GM21423 (cell line): ENCODE measurements around the gene FAM120A.

Experiments used
- ATAC-seq: cut with Tn5 transposase; IDR thresholded peaks from one replicate; pipeline ENCODE4 v1.9.1; 2021; ENCODE audit warnings: mild to moderate bottlenecking, moderate library complexity; ENCODE audit not compliant: unreplicated experiment

FAM120A gene

GRCh38 chr9:93440896-93441580 lies 10.4 kb upstream of the FAM120A start:
- no peak for ATAC-seq

- ATAC-seq: no peak
Observed at GRCh38 chr9:93446073-93446472, 5.4 kb upstream of the FAM120A start.

- ATAC-seq: no peak
Observed at GRCh38 chr9:93447655-93448054, 3.8 kb upstream of the FAM120A start.

GRCh38 chr9:93451849-93452709 lies 594 bp downstream of the FAM120A start:
- ATAC-seq: no peak

- no peak for ATAC-seq
Observed at GRCh38 chr9:93452710-93453046, 1.2 kb downstream of the FAM120A start.

- peak; percentile 60 for ATAC-seq
Observed at GRCh38 chr9:93453047-93453914, 1.8 kb downstream of the FAM120A start, which contains the start of gene FAM120AOS. FAM120AOS (minus strand) TSS chr9:93453581; CDS start chr9:93452709, 872 bp downstream.

GRCh38 chr9:93456022-93456421 lies 4.5 kb downstream of the FAM120A start:
- no peak for ATAC-seq

GRCh38 chr9:93456504-93456903 lies 5.0 kb downstream of the FAM120A start:
- ATAC-seq: no peak

GRCh38 chr9:93457006-93457405 lies 5.5 kb downstream of the FAM120A start:
- no peak for ATAC-seq

- ATAC-seq: no peak
Observed at GRCh38 chr9:93458712-93459111, 7.2 kb downstream of the FAM120A start.

- no peak for ATAC-seq
Observed at GRCh38 chr9:93459432-93459847, 8.0 kb downstream of the FAM120A start.

- ATAC-seq: no peak
Observed at GRCh38 chr9:93460689-93461413, 9.4 kb downstream of the FAM120A start.

GRCh38 chr9:93461414-93461743 lies 9.9 kb downstream of the FAM120A start:
- no peak for ATAC-seq

- ATAC-seq: no peak
Observed at GRCh38 chr9:93461821-93462220, 10.3 kb downstream of the FAM120A start.

GRCh38 chr9:93463638-93464248 lies 12.3 kb downstream of the FAM120A start:
- ATAC-seq: no peak

- no peak for ATAC-seq
Observed at GRCh38 chr9:93464395-93464794, 12.9 kb downstream of the FAM120A start.

- no peak for ATAC-seq
Observed at GRCh38 chr9:93464876-93465275, 13.4 kb downstream of the FAM120A start.

GRCh38 chr9:93465855-93466254 lies 14.4 kb downstream of the FAM120A start:
- no peak for ATAC-seq

GRCh38 chr9:93466416-93467061 lies 15.1 kb downstream of the FAM120A start:
- no peak for ATAC-seq

- ATAC-seq: no peak
Observed at GRCh38 chr9:93467062-93467416, 15.6 kb downstream of the FAM120A start.
